Panc1 (cell line): ENCODE measurements around the gene CAPN11. TPM values are rescaled to one million over a fixed set of nuclear protein-coding genes. Genes with fewer than 3 reads are reported as not detected.

Experiments used
- ATAC-seq: fragments of 200-7000 bp; cut with Tn5 transposase; 2 replicates; pipeline ENCODE4 v1.9.1; 2020; ENCODE audit warnings: mild to moderate bottlenecking, moderate library complexity
- BruUV-seq: library from RNA; stranded (reverse); fragments of 400-500 nt; replicated peaks from 2 replicates; lab custom pipeline; 2021; lab: Mats Ljungman, UMichigan
- CTCF ChIA-PET: fragments of 300-600 bp; sonication (Branson Sonifier 250); formaldehyde crosslinking; loops from one replicate; lab custom pipeline; 2022; ENCODE audit warnings: antibody characterized with exemption; lab: Charles Lee
- POLR2A ChIA-PET: fragments of 300-600 bp; sonication (Branson Sonifier 250); formaldehyde crosslinking; loops from one replicate; lab custom pipeline; 2022; ENCODE audit warnings: antibody characterized with exemption; lab: Charles Lee
- DNase-seq: peaks from one replicate; pipeline ENCODE4 v3.0.0-alpha.2; 2010; ENCODE audit warnings: low read depth, low spot score
- H3K27ac ChIP-seq: 2 replicates; pipeline ENCODE4 v1.5.1; 2011; ENCODE audit warnings: mild to moderate bottlenecking, low read length, inconsistent platforms
- H3K27me3 ChIP-seq: fragments of 200-500 bp; sonication (Bioruptor generic); 2 replicates; pipeline ENCODE4 v1.6.0; 2014; ENCODE audit warnings: low read length, inconsistent platforms; ENCODE audit not compliant: control insufficient read depth, insufficient read depth
- H3K36me3 ChIP-seq: fragments of 200-500 bp; sonication (Bioruptor generic); 2 replicates; pipeline ENCODE4 v1.5.1; 2014; ENCODE audit warnings: inconsistent platforms, mild to moderate bottlenecking, low read length, moderate library complexity; ENCODE audit not compliant: control insufficient read depth, insufficient read depth
- H3K4me1 ChIP-seq: 2 replicates; pipeline ENCODE4 v1.5.1; 2011; ENCODE audit warnings: inconsistent platforms, mild to moderate bottlenecking, low read length, moderate library complexity; ENCODE audit not compliant: control insufficient read depth, insufficient read depth
- H3K4me3 ChIP-seq, 2 experiments: 2 replicates each; pipeline ENCODE4 v1.5.1; 2011 to 2012; ENCODE audit warnings: low read depth in 2 of 2, low read length in 2 of 2, mild to moderate bottlenecking in 2 of 2, inconsistent platforms in 1 of 2, moderate library complexity in 1 of 2
- H3K9me3 ChIP-seq: fragments of 200-500 bp; sonication (Bioruptor generic); 2 replicates; pipeline ENCODE4 v1.5.1; 2014; ENCODE audit warnings: low read depth, mild to moderate bottlenecking, inconsistent platforms, low read length, moderate library complexity; ENCODE audit not compliant: control insufficient read depth, insufficient read depth
- POLR2AphosphoS5 ChIP-seq: IDR thresholded peaks from 2 replicates; pipeline ENCODE4 v1.6.1; 2012; ENCODE audit warnings: mild to moderate bottlenecking, low read depth, low read length, moderate library complexity
- SIN3A ChIP-seq: IDR thresholded peaks from 2 replicates; pipeline ENCODE4 v1.6.1; 2012; ENCODE audit warnings: low read depth, mild to moderate bottlenecking, low read length, moderate library complexity, borderline replicate concordance; ENCODE audit not compliant: insufficient read depth
- TCF7L2 ChIP-seq: IDR thresholded peaks from 2 replicates; pipeline ENCODE4 v1.6.1; 2011; ENCODE audit warnings: mild to moderate bottlenecking, low read depth, low read length, inconsistent platforms
- in situ Hi-C: cut with HindIII; loops from 2 replicates; pipeline ENCODE4 v1.10.0; 2016; ENCODE audit warnings: low sequenced_read_pairs, low pct_unique_long_range_greater_than_20kb
- intact Hi-C: fragments of 100-400 bp; cut with micrococcal nuclease; formaldehyde crosslinking; loops from one replicate; pipeline ENCODE4 v1.10.0; 2022; ENCODE audit not compliant: unreplicated experiment
- total RNA-seq: library from RNA; stranded (reverse); gene quantifications from one replicate; pipeline ENCODE4 v1.2.1, GENCODE V29; 2021; ENCODE audit not compliant: unreplicated experiment
- TF ChIP-seq, protein P1 (sequence below), 2 experiments: IDR thresholded peaks; 2 replicates each; pipeline ENCODE4 v1.6.1; 2011 to 2012; ENCODE audit warnings: low read depth in 2 of 2, control low read depth in 1 of 2, low read length in 1 of 2, mild to moderate bottlenecking in 1 of 2, moderate library complexity in 1 of 2; ENCODE audit not compliant: insufficient read depth in 1 of 2
- TF ChIP-seq, protein P2 (sequence below): fragments of 450-650 bp; IDR thresholded peaks from 2 replicates; pipeline ENCODE4 v1.5.1; 2017; ENCODE audit warnings: mild to moderate bottlenecking

The CAPN11 gene
- total RNA-seq, 1 experiment from 2014 or later, result 1.2 TPM

DNA sequence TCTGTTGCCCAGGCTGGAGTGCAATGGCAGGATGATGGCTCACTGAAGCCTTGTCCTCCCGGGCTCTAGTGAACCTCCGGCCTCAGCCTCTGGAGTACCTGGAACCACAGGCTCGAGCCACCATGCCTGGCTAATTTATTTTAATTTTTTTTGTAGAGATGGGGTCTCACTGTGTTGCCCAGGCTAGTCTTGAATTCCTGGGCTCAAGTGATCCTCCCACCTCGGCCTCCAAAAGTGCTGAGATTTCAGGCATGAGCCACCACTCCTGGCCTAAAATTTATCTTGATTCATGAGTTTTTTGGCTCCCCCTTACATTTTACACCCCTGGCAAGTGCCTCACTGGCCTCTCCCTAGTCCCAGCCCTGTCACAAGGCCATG lies 62.3 kb downstream of the CAPN11 start:
- no peaks in the 10 kb centered on the region for H3K9me3 ChIP-seq
- CTCF ChIA-PET, result interaction anchor here (1.0 kb wide), 2 partner anchors 14 to 34 kb away, joined by 3 to 4 read pairs; no protein-coding TSS in a partner anchor
- no peak for ATAC-seq
- in situ Hi-C loops, result no loop called here
- no peaks in the 10 kb centered on the region for H3K36me3 ChIP-seq
- H3K27ac ChIP-seq, result peak overlapping the region; percentile 78
- DNase-seq, result no peak
- TF ChIP-seq POLR2AphosphoS5 (no peak), SIN3A (no peak), TCF7L2 (no peak)
- TF ChIP-seq, protein P1, sequence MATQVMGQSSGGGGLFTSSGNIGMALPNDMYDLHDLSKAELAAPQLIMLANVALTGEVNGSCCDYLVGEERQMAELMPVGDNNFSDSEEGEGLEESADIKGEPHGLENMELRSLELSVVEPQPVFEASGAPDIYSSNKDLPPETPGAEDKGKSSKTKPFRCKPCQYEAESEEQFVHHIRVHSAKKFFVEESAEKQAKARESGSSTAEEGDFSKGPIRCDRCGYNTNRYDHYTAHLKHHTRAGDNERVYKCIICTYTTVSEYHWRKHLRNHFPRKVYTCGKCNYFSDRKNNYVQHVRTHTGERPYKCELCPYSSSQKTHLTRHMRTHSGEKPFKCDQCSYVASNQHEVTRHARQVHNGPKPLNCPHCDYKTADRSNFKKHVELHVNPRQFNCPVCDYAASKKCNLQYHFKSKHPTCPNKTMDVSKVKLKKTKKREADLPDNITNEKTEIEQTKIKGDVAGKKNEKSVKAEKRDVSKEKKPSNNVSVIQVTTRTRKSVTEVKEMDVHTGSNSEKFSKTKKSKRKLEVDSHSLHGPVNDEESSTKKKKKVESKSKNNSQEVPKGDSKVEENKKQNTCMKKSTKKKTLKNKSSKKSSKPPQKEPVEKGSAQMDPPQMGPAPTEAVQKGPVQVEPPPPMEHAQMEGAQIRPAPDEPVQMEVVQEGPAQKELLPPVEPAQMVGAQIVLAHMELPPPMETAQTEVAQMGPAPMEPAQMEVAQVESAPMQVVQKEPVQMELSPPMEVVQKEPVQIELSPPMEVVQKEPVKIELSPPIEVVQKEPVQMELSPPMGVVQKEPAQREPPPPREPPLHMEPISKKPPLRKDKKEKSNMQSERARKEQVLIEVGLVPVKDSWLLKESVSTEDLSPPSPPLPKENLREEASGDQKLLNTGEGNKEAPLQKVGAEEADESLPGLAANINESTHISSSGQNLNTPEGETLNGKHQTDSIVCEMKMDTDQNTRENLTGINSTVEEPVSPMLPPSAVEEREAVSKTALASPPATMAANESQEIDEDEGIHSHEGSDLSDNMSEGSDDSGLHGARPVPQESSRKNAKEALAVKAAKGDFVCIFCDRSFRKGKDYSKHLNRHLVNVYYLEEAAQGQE (IDR thresholded peaks at IDR 0.05; ENCODE audit: insufficient read depth in 1 of 2, low read depth in 2 of 2, low read length in 1 of 2), result no peak
- TF ChIP-seq, protein P2, sequence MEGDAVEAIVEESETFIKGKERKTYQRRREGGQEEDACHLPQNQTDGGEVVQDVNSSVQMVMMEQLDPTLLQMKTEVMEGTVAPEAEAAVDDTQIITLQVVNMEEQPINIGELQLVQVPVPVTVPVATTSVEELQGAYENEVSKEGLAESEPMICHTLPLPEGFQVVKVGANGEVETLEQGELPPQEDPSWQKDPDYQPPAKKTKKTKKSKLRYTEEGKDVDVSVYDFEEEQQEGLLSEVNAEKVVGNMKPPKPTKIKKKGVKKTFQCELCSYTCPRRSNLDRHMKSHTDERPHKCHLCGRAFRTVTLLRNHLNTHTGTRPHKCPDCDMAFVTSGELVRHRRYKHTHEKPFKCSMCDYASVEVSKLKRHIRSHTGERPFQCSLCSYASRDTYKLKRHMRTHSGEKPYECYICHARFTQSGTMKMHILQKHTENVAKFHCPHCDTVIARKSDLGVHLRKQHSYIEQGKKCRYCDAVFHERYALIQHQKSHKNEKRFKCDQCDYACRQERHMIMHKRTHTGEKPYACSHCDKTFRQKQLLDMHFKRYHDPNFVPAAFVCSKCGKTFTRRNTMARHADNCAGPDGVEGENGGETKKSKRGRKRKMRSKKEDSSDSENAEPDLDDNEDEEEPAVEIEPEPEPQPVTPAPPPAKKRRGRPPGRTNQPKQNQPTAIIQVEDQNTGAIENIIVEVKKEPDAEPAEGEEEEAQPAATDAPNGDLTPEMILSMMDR, result no peak
- H3K4me1 ChIP-seq, result peaks cover 61% of the 10 kb centered on the region
- no TSS peak for BruUV-seq
- H3K4me3 ChIP-seq, result peak overlapping the region in 1 of 2 experiments; percentile 83; a peak in 2 of 4 replicates
- H3K27me3 ChIP-seq, result no peaks in the 10 kb centered on the region
- intact Hi-C loops, result loop anchor here (5.0 kb wide), 1 partner anchor 44 kb away; no protein-coding TSS in a partner anchor
- POLR2A ChIA-PET, result no interaction called here

DNA sequence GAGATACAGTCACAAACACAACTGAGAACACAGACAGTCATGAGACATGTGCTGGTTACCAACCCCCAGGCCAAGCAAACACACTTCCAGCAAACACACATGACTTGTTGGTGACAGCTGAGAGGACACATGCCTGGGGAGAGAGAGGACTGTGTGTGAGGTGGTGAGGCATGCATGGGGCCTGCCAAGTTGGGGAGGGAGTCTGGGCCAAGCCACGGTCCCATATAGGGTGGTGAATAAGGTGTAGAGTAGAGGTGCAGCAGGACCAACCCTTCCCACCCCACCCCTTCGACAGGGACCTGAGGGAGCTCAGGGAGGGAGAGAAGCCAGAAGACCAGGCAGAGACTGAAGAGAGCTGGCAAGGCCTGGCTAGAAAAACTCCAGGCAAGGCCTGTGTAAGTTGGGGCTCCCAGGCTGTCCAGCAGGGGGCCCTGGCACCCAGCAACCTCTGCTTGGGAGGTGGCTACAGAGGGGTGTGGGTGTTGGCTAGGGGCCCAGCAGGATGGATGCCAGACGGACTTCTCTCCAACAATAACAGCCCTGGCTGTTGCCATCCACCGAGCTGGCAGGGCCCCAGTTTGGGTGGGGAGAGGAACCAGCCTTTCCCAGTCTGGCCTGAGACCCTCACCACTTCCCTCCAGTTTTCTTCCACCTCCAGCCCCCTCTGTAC lies 62.8 kb downstream of the CAPN11 start:
- POLR2A ChIA-PET, result interaction anchor here (0.6 to 0.8 kb wide), 4 partner anchors 36 to 1122 kb away, joined by 3 to 14 read pairs (median 5); no protein-coding TSS in a partner anchor
- TF ChIP-seq, protein P1 (IDR thresholded peaks at IDR 0.05; ENCODE audit: insufficient read depth in 1 of 2, low read depth in 2 of 2, low read length in 1 of 2), result no peak
- TF ChIP-seq, protein P2, result peak; percentile 95
- TF ChIP-seq TCF7L2, result no peak
- TF ChIP-seq SIN3A, result no peak
- TF ChIP-seq POLR2AphosphoS5, result peak; percentile 55; the same call in 1 of the 2 replicates
- in situ Hi-C loops, result no loop called here
- peak; percentile 65 for ATAC-seq
- BruUV-seq, result no TSS peak
- Histone ChIP-seq H3K36me3 (no peaks in the 10 kb centered on the region), H3K27me3 (no peaks in the 10 kb centered on the region), H3K27ac (peak overlapping the region; percentile 78), H3K4me3 (peak overlapping the region; percentile 1 to 83; a peak in 3 of 4 replicates), H3K9me3 (no peaks in the 10 kb centered on the region), H3K4me1 (peaks cover 62% of the 10 kb centered on the region)
- intact Hi-C loops, result loop anchor here (5.0 kb wide), 1 partner anchor 44 kb away; no protein-coding TSS in a partner anchor
- DNase-seq, result no peak
- CTCF ChIA-PET, result interaction anchor here (0.6 to 1.0 kb wide), 5 partner anchors 13 to 43 kb away, joined by 3 to 10 read pairs (median 5); no protein-coding TSS in a partner anchor
